Epithelial cell of esophagus (primary cell): ENCODE measurements around the gene ELK4.

Experiments used
- DNase-seq: peaks from one replicate; pipeline ENCODE4 v3.0.0; 2010; ENCODE audit warnings: low read depth
- H3K4me3 ChIP-seq: 2 replicates; pipeline ENCODE4 v1.5.1; 2011; ENCODE audit warnings: mild to moderate bottlenecking, low read length, control low read depth
- TF ChIP-seq, protein P1 (sequence below): IDR thresholded peaks from 2 replicates; pipeline ENCODE4 v1.5.1; 2011; ENCODE audit warnings: low read depth, mild to moderate bottlenecking, low read length, control low read depth, inconsistent platforms; ENCODE audit not compliant: insufficient read depth; ENCODE audit errors: missing control alignments

Gene ELK4

GRCh38 chr1:205587581-205587980 is 44.2 kb downstream of the ELK4 start:
- TF ChIP-seq, protein P1, sequence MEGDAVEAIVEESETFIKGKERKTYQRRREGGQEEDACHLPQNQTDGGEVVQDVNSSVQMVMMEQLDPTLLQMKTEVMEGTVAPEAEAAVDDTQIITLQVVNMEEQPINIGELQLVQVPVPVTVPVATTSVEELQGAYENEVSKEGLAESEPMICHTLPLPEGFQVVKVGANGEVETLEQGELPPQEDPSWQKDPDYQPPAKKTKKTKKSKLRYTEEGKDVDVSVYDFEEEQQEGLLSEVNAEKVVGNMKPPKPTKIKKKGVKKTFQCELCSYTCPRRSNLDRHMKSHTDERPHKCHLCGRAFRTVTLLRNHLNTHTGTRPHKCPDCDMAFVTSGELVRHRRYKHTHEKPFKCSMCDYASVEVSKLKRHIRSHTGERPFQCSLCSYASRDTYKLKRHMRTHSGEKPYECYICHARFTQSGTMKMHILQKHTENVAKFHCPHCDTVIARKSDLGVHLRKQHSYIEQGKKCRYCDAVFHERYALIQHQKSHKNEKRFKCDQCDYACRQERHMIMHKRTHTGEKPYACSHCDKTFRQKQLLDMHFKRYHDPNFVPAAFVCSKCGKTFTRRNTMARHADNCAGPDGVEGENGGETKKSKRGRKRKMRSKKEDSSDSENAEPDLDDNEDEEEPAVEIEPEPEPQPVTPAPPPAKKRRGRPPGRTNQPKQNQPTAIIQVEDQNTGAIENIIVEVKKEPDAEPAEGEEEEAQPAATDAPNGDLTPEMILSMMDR = no peak
- no peak overlapping the region for H3K4me3 ChIP-seq
- DNase-seq = no peak

DNA sequence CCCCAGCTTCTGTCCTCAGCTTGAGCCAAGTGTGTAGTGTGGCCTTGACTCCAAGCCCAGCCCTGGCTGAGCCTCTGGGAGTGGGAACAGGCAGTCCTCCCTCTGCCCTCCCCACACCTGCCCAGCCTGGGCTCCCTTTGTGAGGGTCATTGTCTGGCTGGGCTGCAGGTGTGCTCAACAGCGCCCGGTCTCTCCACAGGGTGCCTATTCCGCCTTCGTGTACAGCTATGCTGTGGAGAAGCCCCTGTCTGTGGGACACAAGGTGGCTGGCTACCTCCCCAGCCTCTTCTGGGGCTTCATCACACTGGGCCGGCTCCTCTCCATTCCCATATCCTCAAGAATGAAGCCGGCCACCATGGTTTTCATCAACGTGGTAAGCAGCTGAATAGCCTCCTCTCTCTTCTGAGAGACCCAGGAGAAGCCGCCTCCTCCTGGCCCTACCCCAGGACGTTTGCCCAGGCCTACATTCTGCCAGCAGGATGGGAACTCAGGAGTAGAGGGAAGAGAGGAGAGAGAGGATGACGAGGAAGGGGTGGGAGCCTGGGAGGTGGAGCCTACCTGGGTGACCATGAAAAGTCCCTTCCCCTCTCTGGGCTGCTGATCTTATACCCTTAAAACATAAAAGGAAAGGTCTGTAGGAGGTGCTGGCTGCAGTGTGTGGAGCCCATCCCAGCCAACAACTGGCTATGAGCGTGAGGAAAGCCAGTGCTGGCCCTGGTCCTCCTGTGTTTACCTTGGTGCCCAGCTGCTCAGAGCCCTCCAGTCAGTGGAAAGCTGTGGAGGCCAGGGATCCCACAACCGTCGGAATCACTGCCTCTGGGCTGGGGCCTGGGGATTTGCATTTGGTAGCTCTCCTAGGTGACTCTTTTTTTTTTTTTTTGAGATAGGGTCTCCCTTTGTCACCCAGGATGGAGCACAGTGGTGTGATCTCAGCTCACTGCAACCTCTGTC is 45.7 kb downstream of the ELK4 start:
- no peak for DNase-seq
- TF ChIP-seq, protein P1 = no peak

DNA sequence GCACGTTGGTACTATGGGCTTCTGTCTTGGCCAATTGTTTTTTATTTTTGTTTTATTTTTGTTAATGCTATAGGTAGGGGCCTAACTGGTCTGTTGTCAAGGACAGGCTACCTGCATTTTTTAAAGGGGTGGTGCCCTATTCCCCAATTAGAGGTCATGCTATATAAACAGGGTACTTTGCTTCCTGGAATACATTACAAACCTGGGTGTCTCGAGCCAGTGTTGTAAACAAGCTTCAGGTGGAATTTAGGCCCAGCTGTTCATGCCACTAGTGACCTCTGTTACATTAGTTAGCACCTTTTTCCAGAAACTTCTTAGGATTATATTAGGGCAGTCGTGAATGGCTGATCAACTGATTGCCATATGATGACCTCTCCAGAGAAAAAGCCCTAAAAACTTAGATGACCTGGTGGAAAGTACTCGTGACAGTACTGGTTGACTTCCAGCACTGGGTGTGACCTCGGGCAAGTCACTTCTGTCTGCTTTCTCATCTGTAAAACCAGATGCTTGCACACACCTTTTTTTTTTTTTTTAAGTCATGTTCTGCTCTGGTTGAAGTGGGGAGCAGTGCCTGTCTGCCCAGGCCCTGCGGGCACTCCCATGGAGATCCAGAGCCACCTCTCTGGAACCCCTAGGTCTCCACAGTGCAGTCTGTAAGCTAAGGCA is 46.5 kb downstream of the ELK4 start:
- TF ChIP-seq, protein P1 = no peak
- DNase-seq = no peak
- no peak overlapping the region for H3K4me3 ChIP-seq

More for the DNA sequence above, 45.7 kb downstream of the ELK4 start:
- H3K4me3 ChIP-seq = no peak overlapping the region

DNA sequence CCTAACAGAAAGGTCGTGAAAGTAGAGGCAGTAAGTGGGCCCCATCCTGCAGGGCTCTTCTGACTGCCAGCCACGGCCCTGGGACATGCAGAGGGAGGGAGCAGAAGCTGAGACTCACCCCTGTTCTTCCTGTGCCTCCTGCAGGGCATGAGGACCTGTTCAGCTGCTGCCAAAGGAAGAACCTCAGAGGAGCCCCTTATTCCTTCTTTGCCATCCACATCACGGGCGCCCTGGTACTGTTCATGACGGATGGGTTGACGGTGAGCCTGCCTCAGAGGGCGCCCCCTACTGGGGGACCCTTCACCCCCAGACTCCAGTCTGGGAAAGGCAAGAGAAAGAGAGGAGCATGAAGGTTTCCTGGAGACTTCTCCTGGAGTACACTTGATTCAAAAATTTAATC is 47.1 kb downstream of the ELK4 start:
- no peak overlapping the region for H3K4me3 ChIP-seq
- TF ChIP-seq, protein P1 = no peak
- no peak for DNase-seq

- DNase-seq = no peak
- no peak overlapping the region for H3K4me3 ChIP-seq
- TF ChIP-seq, protein P1 = no peak
Measured at GRCh38 chr1:205583461-205584130, 48.2 kb downstream of the ELK4 start.

DNA sequence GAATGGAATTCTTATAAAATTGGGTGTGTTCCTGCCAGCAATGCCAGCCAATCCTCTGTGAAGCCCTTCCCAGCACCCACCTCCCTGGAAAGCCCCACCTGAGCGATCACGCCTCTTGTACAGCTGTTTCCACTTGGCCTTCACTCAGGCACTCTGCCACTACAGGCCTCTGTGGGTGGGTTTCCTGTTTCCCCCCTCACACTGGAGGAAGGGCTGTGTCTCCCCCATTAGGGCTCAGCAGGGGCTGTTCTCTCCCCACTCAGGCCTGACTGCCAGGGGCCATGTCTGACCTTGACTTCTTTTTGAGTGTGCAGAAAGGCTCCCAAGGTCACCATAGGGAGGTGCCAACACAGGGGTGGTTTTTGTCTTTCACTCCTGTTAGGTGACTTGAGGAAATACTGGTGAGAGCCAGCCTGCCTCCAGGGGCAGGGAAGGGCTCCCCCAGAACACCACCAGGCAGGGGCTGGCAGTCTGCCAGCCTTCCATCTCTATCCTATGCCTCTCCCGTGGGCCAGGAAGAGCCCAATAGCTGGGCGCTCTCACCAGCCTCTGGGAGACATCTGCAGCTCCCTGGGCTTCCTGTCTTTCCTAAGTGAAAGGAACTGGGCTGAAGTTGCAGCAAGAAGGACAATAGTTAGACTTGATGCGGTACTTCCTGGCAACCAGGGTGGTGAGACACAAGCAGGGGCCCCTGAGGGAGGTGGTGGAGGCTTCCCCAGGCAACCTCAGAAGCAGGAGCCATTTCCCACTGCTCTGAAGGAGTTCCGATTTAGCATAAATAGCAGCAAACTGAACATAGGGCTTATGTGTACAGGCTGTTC is 49.1 kb downstream of the ELK4 start:
- TF ChIP-seq, protein P1 = no peak
- no peak for DNase-seq
- no peak overlapping the region for H3K4me3 ChIP-seq
